Measurements from ENCODE around the gene FKBP4. TPM values are rescaled to one million over a fixed set of nuclear protein-coding genes. Genes with fewer than 3 reads are reported as not detected.

FKBP4 gene
- total and polyA plus RNA-seq, 4 donors, result 21.3 to 38.7 (median 31.6) TPM

- peaks cover 0 to 20% (median 15%) of the 10 kb centered on the region in 4 donors for H3K4me1 ChIP-seq (ENCODE audit: control insufficient read depth in 4 of 4, insufficient read depth in 4 of 4, low read length in 3 of 4)
- peak; percentile 46 for DNase-seq (ENCODE audit: low spot score)
- H3K27ac ChIP-seq (ENCODE audit: low read depth in 1 of 2, low read length in 2 of 2), result peak overlapping the region; percentile 97 to 99
- H3K9ac ChIP-seq (ENCODE audit: low read depth in 1 of 2, low read length in 2 of 2), result peak overlapping the region; percentile 75 to 90
- H3K36me3 ChIP-seq (ENCODE audit: control insufficient read depth in 4 of 4, insufficient read depth in 3 of 4, low read depth in 1 of 4, low read length in 3 of 4), result peaks cover 0 to 12% (median 9%) of the 10 kb centered on the region in 4 donors
- no peaks in the 10 kb centered on the region for H3K9me3 ChIP-seq (ENCODE audit: control insufficient read depth in 4 of 4, low read length in 3 of 4)
- WGBS, result 9% methylated on average over 10 of the region's 10 CpGs
- peak overlapping the region; percentile 61 to 91 (median 89) for H3K4me3 ChIP-seq (ENCODE audit: low read depth in 1 of 3, low read length in 3 of 3)
- no peaks in the 10 kb centered on the region for H3K27me3 ChIP-seq (ENCODE audit: control insufficient read depth in 4 of 4, insufficient read depth in 4 of 4, low read length in 3 of 4)
- TF ChIP-seq FOXA1 (IDR thresholded peaks at IDR 0.05), result no peak
- no peak for TF ChIP-seq RXRA (IDR thresholded peaks at IDR 0.05)
- no peak for TF ChIP-seq SP1 (IDR thresholded peaks at IDR 0.05)
- TF ChIP-seq, protein P1, sequence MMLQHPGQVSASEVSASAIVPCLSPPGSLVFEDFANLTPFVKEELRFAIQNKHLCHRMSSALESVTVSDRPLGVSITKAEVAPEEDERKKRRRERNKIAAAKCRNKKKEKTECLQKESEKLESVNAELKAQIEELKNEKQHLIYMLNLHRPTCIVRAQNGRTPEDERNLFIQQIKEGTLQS (IDR thresholded peaks at IDR 0.05), result no peak
- no peak for TF ChIP-seq HNF4G (IDR thresholded peaks at IDR 0.05)
- no peak for TF ChIP-seq FOXA2 (IDR thresholded peaks at IDR 0.05)
- TF ChIP-seq HNF4A (conservative IDR thresholded peaks at IDR 0.05), result peak in 1 of 2 donors; percentile 25
- no peak for TF ChIP-seq GABPA (IDR thresholded peaks at IDR 0.05 in 1 of 2, conservative IDR thresholded peaks at IDR 0.05 in 1 of 2)
- TF ChIP-seq, protein P2, sequence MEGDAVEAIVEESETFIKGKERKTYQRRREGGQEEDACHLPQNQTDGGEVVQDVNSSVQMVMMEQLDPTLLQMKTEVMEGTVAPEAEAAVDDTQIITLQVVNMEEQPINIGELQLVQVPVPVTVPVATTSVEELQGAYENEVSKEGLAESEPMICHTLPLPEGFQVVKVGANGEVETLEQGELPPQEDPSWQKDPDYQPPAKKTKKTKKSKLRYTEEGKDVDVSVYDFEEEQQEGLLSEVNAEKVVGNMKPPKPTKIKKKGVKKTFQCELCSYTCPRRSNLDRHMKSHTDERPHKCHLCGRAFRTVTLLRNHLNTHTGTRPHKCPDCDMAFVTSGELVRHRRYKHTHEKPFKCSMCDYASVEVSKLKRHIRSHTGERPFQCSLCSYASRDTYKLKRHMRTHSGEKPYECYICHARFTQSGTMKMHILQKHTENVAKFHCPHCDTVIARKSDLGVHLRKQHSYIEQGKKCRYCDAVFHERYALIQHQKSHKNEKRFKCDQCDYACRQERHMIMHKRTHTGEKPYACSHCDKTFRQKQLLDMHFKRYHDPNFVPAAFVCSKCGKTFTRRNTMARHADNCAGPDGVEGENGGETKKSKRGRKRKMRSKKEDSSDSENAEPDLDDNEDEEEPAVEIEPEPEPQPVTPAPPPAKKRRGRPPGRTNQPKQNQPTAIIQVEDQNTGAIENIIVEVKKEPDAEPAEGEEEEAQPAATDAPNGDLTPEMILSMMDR (IDR thresholded peaks at IDR 0.05; ENCODE audit: low read depth, low read length, missing input control), result peak; percentile 58
- peak; percentile 73 to 79 for TF ChIP-seq RAD21 (IDR thresholded peaks at IDR 0.05)
- no peak for TF ChIP-seq EGR1 (IDR thresholded peaks at IDR 0.05; ENCODE audit: low read depth in 2 of 2)
- TF ChIP-seq JUND (IDR thresholded peaks at IDR 0.05), result no peak
- TF ChIP-seq YY1 (IDR thresholded peaks at IDR 0.05), result no peak
- TF ChIP-seq, protein P3, sequence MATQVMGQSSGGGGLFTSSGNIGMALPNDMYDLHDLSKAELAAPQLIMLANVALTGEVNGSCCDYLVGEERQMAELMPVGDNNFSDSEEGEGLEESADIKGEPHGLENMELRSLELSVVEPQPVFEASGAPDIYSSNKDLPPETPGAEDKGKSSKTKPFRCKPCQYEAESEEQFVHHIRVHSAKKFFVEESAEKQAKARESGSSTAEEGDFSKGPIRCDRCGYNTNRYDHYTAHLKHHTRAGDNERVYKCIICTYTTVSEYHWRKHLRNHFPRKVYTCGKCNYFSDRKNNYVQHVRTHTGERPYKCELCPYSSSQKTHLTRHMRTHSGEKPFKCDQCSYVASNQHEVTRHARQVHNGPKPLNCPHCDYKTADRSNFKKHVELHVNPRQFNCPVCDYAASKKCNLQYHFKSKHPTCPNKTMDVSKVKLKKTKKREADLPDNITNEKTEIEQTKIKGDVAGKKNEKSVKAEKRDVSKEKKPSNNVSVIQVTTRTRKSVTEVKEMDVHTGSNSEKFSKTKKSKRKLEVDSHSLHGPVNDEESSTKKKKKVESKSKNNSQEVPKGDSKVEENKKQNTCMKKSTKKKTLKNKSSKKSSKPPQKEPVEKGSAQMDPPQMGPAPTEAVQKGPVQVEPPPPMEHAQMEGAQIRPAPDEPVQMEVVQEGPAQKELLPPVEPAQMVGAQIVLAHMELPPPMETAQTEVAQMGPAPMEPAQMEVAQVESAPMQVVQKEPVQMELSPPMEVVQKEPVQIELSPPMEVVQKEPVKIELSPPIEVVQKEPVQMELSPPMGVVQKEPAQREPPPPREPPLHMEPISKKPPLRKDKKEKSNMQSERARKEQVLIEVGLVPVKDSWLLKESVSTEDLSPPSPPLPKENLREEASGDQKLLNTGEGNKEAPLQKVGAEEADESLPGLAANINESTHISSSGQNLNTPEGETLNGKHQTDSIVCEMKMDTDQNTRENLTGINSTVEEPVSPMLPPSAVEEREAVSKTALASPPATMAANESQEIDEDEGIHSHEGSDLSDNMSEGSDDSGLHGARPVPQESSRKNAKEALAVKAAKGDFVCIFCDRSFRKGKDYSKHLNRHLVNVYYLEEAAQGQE (IDR thresholded peaks at IDR 0.05), result no peak
- TF ChIP-seq NR2F2 (IDR thresholded peaks at IDR 0.05), result no peak
- TF ChIP-seq, protein P4, sequence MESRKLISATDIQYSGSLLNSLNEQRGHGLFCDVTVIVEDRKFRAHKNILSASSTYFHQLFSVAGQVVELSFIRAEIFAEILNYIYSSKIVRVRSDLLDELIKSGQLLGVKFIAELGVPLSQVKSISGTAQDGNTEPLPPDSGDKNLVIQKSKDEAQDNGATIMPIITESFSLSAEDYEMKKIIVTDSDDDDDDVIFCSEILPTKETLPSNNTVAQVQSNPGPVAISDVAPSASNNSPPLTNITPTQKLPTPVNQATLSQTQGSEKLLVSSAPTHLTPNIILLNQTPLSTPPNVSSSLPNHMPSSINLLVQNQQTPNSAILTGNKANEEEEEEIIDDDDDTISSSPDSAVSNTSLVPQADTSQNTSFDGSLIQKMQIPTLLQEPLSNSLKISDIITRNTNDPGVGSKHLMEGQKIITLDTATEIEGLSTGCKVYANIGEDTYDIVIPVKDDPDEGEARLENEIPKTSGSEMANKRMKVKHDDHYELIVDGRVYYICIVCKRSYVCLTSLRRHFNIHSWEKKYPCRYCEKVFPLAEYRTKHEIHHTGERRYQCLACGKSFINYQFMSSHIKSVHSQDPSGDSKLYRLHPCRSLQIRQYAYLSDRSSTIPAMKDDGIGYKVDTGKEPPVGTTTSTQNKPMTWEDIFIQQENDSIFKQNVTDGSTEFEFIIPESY (IDR thresholded peaks at IDR 0.05), result no peak
- TF ChIP-seq TAF1 (conservative IDR thresholded peaks at IDR 0.05), result no peak
- TF ChIP-seq, protein P5, sequence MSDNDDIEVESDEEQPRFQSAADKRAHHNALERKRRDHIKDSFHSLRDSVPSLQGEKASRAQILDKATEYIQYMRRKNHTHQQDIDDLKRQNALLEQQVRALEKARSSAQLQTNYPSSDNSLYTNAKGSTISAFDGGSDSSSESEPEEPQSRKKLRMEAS (IDR thresholded peaks at IDR 0.05), result no peak
Observed at GRCh38 chr12:2813214-2814185, 18.7 kb downstream of the FKBP4 start.
